ENCODE measurements around the gene CCDC38.

DNA sequence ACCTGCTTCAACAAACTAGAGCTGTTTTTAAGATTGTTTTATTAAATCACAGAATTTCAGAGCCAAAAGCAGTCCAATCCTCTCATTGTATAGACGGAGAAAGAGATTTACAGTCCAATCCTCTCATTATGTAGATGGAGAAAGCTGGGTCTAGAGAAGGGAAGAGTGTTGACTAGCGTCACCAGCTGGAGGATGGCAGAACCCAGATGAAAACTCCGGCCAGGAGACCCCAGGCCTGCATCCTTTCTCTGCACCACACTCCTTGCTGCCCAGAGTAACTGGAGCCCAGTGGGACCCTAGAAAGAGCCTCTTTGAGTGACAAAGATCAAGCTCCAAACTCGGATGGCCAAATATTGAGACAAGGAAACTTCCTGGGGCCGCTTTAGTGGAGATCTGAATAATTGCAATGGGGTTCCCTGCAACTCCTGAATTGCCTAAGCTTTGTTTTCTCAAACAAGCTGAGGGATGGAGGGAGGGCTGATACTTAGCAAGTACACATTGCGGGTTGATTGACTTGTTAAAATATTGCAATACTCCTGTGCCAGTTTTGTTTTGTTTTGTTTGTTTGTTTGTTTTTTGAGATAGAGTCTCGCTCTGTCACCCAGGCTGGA lies 13.2 kb upstream of the CCDC38 start:
- TF ChIP-seq CTCF (IDR thresholded peaks at IDR 0.05) (no peak), POLR2AphosphoS5 (IDR thresholded peaks at IDR 0.05) (no peak)

All from prostate gland (tissue), 2 donors.